Uterus (tissue), 2 donors: Measurements from ENCODE around the gene MINDY4B.

Experiments used
- POLR2A ChIP-seq, 2 donors: fragments of 450-650 bp; IDR thresholded peaks; one replicate each; pipeline ENCODE4 v1.6.1; 2016; ENCODE audit warnings: antibody characterized with exemption in 2 of 2, mild to moderate bottlenecking in 1 of 2, moderate library complexity in 1 of 2
- TF ChIP-seq, protein P1 (sequence below), 4 experiments: fragments of 200-600 bp in 2 of 4; fragments of 450-650 bp in 2 of 4; sonication (generic) in 2 of 4; IDR thresholded peaks; one replicate each; pipeline ENCODE4 v1.5.1; 2016 to 2019; ENCODE audit warnings: antibody characterized with exemption in 4 of 4, mild to moderate bottlenecking in 2 of 4, moderate library complexity in 1 of 4

DNA sequence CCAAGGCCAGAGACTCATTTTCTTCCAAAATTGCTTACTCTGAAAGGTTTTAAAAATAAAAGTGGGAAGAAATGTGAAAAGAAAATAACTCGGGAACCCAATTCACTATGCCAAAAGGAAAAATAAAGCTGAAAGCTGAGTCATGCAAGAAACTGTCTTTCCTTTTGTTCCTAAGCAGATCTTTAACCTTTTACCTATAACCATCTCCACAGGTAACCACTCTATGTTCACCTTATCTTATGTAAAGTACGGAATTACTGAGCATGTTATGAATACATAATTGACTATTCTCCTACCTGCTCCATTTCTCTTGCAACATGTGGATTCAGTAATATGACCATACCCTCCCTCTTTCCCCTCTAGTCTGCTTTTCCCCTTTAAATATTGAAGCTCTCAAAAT, 62.0 kb downstream of the MINDY4B start:
- TF ChIP-seq, protein P1, sequence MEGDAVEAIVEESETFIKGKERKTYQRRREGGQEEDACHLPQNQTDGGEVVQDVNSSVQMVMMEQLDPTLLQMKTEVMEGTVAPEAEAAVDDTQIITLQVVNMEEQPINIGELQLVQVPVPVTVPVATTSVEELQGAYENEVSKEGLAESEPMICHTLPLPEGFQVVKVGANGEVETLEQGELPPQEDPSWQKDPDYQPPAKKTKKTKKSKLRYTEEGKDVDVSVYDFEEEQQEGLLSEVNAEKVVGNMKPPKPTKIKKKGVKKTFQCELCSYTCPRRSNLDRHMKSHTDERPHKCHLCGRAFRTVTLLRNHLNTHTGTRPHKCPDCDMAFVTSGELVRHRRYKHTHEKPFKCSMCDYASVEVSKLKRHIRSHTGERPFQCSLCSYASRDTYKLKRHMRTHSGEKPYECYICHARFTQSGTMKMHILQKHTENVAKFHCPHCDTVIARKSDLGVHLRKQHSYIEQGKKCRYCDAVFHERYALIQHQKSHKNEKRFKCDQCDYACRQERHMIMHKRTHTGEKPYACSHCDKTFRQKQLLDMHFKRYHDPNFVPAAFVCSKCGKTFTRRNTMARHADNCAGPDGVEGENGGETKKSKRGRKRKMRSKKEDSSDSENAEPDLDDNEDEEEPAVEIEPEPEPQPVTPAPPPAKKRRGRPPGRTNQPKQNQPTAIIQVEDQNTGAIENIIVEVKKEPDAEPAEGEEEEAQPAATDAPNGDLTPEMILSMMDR (IDR thresholded peaks at IDR 0.05) = no peak
- no peak for TF ChIP-seq POLR2A (IDR thresholded peaks at IDR 0.05)
